HG03097 (cell line): ENCODE results near the gene SCYGR7.
"Not testable (repeated sequence)": the region's sequence is repeated elsewhere in the genome, so short reads cannot be mapped to it uniquely, and the experiment has no call there.

Experiments
- ATAC-seq: cut with Tn5 transposase; IDR thresholded peaks from one replicate; pipeline ENCODE4 v1.9.1; 2021; ENCODE audit not compliant: unreplicated experiment, low FRiP score

Gene SCYGR7

DNA sequence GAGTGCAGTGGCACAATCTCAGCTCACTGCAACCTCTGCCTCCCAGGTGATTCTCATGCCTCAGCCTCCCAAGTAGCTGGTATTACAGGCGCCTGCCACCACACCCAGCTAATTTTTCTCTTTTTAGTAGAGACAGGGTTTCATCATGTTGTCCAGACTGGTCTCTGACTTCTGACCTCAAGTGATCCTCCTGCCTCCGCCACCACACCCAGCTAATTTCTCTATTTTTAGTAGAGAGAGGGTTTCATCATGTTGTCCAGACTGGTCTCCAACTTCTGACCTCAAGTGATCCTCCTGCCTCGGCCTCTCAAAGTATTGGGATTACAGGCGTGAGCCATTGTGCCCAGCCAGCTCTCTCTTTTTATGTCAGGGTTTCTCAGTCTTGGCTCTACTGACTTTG, 28.1 kb downstream of the SCYGR7 start:
- ATAC-seq, result not testable (repeated sequence)

DNA sequence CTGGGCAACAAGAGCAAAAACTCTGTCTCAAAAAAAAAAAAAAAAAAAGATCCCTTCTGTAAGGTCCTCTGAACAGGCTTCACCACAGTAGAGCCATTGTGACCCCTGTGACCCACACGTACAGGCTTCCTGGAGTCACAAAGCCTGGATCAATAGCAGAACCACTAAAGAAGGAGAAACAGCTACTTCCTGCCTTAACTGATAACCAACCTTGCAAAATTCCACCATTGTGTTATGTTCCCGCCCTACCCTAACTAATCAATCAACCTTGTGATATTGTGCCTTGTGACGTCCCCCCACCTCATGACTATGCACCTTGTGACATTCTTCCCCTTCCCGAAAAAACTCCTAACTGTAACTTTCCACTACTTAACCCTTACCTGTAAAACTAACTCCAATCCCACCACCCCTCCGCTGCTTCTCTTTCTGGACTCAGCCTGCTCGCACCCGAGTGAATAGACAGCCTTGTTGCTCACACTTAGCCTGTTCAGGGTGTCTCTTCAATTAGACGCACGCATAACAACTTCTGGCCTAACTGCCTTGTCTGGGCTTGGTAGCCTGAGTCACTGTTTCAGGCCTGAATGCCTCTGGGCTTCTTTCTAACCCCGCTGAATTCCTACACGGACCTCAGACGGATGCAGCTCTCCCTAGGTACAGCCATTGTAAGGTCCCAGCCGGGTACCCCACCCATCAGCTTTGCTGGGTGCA, 31.4 kb downstream of the SCYGR7 start:
- ATAC-seq, result no peak

DNA sequence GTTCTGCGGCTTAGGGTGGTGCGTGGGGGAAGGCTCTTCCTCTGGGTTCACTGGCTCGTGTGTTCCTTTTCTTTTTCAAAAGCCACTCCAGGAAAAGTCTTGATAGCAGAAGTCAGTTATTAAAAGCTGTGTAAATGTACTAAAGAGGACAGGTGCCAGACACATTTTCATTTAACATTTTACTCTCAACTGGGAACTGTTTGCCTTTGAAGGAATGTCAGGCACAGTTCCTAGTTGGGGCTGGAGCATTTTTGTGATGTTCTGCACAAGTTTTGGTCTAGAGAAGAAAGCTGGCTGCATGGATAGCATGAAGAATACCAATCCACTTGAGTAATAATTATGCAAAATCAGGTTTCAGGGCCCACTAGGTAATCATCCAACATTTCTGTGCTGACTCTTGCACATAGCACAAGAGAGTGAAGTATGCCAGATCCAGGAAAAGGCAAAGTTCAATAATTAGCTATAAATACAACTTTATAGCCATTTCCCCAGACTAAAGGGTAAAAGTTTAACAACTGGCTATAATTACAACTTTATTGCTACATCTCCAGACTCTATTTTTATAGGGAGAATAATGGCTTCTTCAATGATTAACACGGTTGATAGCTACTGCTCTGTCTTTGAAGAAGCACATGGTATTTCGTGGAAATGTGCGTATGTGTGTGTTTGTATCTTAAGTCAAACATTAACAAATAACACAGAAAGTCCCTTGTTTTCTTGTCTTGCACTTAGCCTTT, 33.8 kb downstream of the SCYGR7 start:
- ATAC-seq, result no peak

DNA sequence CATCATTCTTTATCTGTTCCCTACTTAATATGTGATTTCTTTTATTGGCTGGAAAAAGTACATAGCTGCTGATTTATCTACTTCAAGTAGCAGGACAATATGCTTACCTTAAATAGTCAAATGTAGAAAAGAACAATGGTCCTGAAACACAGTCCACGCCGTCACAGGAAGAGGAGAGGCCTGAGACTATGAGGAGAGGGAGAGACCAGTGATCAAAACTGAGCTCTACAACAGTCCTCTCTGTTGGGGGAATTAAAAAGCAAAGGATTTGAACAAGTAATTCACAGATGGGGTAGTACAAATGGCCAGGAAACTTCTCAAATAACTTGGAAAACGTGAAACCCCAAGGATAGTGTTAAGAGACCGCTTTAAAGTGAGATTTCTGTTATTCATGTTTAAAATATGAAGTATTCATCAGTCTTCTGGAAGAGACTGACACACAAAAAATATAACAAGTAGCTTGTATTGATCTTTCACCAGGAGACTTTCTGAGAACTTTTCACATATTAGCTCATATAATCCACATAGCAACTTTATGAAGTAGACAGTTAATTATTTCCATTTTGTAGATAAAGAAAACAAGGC, 37.7 kb downstream of the SCYGR7 start:
- ATAC-seq, result no peak

DNA sequence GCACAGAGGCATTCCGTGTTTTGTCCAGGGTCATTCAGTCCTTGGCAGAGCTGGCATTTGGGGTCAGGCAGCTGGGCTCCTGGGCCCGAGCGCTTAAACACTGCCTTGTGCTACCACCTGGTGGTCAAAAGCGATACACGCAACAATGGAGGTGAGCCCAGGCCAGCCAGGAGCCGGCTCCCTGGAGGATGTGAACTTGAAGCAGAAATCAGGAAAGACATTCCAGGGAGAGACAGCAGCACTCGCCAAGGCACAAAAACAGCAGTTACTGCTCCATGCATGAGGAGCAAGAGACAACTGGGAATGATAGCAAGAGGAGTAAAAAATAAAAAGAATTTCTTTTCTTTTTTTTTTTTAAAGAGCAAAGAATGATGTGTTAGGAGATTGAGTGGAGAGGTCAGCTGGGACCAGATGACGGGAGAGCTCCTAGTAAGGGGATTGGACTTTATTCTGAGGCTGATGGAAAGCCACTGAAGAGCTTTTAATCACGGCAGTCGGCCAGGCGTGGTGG, 38.3 kb downstream of the SCYGR7 start:
- ATAC-seq, result peak; percentile 99

DNA sequence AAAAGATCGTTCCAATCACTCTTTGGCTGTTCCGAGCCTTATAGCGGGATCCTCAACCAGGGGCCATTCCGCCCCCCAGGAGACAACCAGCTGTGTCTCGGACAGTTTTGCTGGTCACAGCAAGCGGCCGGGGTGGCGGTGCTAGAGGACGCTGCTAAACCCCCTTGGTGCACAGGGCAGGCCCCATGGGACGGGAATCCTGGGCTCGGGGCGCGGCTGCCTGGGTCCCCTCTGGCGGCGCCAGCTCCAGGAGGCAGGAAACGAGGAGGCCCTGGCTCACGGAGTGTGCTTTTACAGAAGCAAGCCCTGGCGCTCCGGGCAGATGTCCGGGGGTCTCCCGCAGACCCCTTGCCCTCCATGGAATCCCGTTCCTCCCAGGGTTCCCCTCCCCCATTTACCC, 39.7 kb downstream of the SCYGR7 start:
- no peak for ATAC-seq

DNA sequence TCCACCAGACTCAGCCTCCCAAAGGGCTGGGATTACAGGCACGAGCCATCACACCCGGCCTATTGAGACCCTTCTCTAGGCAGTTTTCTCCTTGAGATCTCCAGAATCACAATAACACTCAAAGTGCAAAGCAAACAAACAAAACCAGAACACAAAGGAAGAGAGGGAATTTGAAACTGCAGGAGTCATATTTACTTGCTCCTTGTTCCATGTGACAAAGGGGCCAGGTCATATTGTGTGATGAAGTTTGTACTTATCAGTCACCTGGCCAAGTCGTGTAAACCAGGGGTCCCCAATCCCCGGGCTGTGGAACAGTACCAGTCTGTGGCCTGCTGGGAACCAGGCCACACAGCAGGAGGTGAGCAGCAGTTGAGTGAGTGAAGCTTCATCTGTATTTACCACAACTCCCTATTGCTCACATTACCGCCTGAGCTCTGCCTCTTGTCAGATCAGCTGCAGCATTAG, 44.1 kb downstream of the SCYGR7 start:
- ATAC-seq, result no peak

DNA sequence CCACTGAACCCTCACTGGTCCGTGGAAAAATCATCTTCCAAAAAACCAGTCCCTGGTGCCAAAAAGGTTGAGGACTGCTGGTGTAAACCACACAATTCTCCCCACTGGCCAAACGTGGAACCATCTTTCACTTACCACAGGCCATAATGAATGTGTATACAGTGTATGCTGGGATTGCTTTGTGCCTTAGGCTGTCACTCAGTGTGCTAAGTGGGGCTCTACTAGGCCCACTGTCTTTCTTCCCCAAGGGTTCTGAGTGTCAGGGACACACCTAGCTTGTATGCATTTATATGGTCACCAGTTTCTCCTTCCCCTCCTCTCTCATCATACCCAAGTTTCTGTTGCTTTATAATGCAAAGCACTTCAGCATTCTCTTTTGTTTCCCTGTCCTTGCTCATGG, 44.8 kb downstream of the SCYGR7 start:
- no peak for ATAC-seq

DNA sequence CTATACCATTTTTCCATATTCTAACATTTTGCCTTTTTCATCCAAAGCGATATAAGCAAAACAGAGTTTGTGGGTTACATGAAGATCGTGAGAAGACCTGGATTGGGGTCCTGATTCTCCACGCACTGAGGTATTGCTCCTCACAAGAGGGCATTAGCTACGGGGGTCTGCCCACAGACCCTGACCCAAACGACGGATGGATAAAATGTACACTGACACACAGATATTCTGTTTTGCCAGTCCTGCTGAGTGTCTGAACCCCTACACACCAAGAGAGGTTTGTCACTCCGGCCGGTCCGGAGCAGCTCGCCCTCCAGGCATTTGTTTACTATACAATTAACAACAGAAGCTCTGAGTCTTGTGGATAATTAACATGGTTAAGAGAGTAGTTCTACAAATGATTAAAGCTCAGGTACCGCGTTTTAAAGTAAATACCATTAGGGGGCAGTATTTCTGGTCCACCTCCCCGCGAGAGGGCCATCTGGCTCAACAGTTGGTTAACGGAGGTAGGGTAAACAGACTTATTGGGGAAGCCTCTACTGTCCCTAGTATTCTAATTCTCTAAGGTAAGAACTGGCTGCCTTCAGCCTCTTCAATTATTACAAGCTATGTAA, 46.0 kb downstream of the SCYGR7 start:
- no peak for ATAC-seq

DNA sequence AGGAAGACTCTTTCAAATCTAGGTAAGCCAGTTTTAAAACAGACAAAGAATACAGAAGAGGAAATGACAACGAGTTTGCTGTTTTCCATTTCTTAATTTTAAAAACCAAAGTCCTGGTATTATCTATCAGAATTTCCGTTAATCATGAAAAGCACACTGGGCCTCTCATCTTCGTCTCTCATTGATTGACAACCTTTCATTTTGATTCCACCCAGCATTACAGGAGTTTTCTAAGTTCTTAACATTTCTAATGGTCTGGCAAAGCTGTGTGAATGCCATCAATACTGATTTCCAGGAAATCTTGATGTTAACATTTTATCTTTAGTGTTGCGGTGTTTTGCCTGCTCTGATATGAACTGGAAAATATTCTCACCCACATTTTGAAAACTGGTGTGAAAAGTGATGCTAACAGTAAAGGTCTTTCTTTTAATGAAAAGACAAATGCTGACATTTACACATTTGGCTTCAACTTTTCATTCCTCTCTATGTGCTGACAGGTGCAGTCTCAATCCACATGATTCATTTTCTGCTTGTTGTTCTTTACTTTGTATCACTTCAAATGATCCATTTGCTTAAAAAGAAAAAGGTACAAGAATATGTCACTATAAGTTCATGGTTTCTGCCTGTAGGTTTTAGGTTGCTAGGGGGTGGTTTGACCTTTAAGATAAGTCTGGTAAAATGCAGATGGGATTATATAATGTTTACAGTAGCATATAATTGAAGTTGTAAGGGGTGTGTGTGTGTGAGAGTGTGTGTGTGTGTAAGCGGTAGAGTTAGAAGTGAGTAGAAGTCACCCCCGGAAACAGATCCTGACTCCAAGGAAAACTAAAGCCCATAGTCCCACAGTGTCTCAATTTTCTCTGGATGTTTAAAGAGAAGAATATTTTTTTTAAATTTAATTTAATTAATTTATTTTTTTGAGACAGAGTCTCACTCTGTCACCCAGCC, 47.0 kb downstream of the SCYGR7 start:
- ATAC-seq, result no peak
